Brain microvascular endothelial cell (primary cell): Measurements from ENCODE around the gene CNDP2.
A peak's percentile ranks its signal among the peaks of the same experiment; 100 is the strongest.
"Not testable (repeated sequence)": the region's sequence is repeated elsewhere in the genome, so short reads cannot be mapped to it uniquely, and the experiment has no call there.

Source experiments
- DNase-seq: peaks from one replicate; pipeline ENCODE4 v3.0.0-alpha.2; 2020
- H3K27ac ChIP-seq: fragments of 250-450 bp; sonication (Bioruptor Pico); 2 replicates; pipeline ENCODE4 v1.5.1; 2020; ENCODE audit warnings: mild to moderate bottlenecking, moderate library complexity
- H3K27me3 ChIP-seq: fragments of 250-450 bp; sonication (Bioruptor Pico); replicated peaks from 2 replicates; pipeline ENCODE4 v1.5.1; 2020; ENCODE audit warnings: mild to moderate bottlenecking
- H3K36me3 ChIP-seq: fragments of 250-450 bp; sonication (Bioruptor Pico); replicated peaks from 2 replicates; pipeline ENCODE4 v1.5.1; 2020; ENCODE audit warnings: mild to moderate bottlenecking
- H3K4me3 ChIP-seq: 2 replicates; pipeline ENCODE4 v1.5.1; 2011; ENCODE audit warnings: low read depth, mild to moderate bottlenecking, control low read depth, low read length, moderate library complexity
- CTCF ChIP-seq: IDR thresholded peaks from 2 replicates; pipeline ENCODE4 v1.5.1; 2011; ENCODE audit warnings: low read depth, mild to moderate bottlenecking, moderate library complexity, low read length, control low read depth, inconsistent platforms; ENCODE audit errors: missing control alignments
- in situ Hi-C: cut with HindIII; loops from 2 replicates; pipeline ENCODE4 v1.10.0; 2017; ENCODE audit warnings: low sequenced_read_pairs, low pct_ligation_motif_present

The CNDP2 gene

GRCh38 chr18:74497324-74497676 lies 1.1 kb downstream of the CNDP2 start:
- Histone ChIP-seq H3K27ac (no peak overlapping the region), H3K27me3 (no peaks in the 10 kb centered on the region), H3K36me3 (peaks cover 8% of the 10 kb centered on the region), H3K4me3 (peak overlapping the region; percentile 91)
- in situ Hi-C loops: no loop called here
- no peak for DNase-seq
- TF ChIP-seq CTCF: no peak

GRCh38 chr18:74497778-74498177 lies 1.6 kb downstream of the CNDP2 start:
- Histone ChIP-seq H3K27me3 (no peaks in the 10 kb centered on the region), H3K27ac (no peak overlapping the region), H3K36me3 (peaks cover 12% of the 10 kb centered on the region), H3K4me3 (no peak overlapping the region)
- in situ Hi-C loops: no loop called here
- no peak for DNase-seq
- no peak for TF ChIP-seq CTCF

- in situ Hi-C loops: no loop called here
- DNase-seq: no peak
- no peak for TF ChIP-seq CTCF
- no peaks in the 10 kb centered on the region for H3K27me3 ChIP-seq
- peak overlapping the region; percentile 55 for H3K27ac ChIP-seq
- H3K36me3 ChIP-seq: peaks cover 16% of the 10 kb centered on the region
- H3K4me3 ChIP-seq: no peak overlapping the region
Measured at GRCh38 chr18:74498712-74499627, 2.8 kb downstream of the CNDP2 start.

GRCh38 chr18:74499633-74500032 lies 3.5 kb downstream of the CNDP2 start:
- Histone ChIP-seq H3K27ac (peak overlapping the region; percentile 55), H3K27me3 (no peaks in the 10 kb centered on the region), H3K4me3 (no peak overlapping the region), H3K36me3 (peaks cover 17% of the 10 kb centered on the region)
- DNase-seq: peak; percentile 18
- TF ChIP-seq CTCF: no peak
- in situ Hi-C loops: no loop called here

GRCh38 chr18:74500372-74500771 lies 4.2 kb downstream of the CNDP2 start:
- no peak for TF ChIP-seq CTCF
- Histone ChIP-seq H3K4me3 (no peak overlapping the region), H3K36me3 (peaks cover 19% of the 10 kb centered on the region), H3K27ac (no peak overlapping the region), H3K27me3 (no peaks in the 10 kb centered on the region)
- in situ Hi-C loops: no loop called here
- no peak for DNase-seq

- H3K27me3 ChIP-seq, H3K4me3 ChIP-seq, H3K27ac ChIP-seq, DNase-seq, in situ Hi-C loops: not testable (repeated sequence)
- peaks cover 19% of the 10 kb centered on the region for H3K36me3 ChIP-seq
Measured at GRCh38 chr18:74500774-74501173, 4.6 kb downstream of the CNDP2 start.
